Measurements from ENCODE around the gene FSTL4. TPM values are rescaled to one million over a fixed set of nuclear protein-coding genes. Genes with fewer than 3 reads are reported as not detected.

Gene FSTL4
- total and polyA plus RNA-seq, 2 of the 13 experiments (the other 11 are each of a cell fraction or from before 2014, with no cell fraction given), result 2.1 to 3.0 TPM

DNA sequence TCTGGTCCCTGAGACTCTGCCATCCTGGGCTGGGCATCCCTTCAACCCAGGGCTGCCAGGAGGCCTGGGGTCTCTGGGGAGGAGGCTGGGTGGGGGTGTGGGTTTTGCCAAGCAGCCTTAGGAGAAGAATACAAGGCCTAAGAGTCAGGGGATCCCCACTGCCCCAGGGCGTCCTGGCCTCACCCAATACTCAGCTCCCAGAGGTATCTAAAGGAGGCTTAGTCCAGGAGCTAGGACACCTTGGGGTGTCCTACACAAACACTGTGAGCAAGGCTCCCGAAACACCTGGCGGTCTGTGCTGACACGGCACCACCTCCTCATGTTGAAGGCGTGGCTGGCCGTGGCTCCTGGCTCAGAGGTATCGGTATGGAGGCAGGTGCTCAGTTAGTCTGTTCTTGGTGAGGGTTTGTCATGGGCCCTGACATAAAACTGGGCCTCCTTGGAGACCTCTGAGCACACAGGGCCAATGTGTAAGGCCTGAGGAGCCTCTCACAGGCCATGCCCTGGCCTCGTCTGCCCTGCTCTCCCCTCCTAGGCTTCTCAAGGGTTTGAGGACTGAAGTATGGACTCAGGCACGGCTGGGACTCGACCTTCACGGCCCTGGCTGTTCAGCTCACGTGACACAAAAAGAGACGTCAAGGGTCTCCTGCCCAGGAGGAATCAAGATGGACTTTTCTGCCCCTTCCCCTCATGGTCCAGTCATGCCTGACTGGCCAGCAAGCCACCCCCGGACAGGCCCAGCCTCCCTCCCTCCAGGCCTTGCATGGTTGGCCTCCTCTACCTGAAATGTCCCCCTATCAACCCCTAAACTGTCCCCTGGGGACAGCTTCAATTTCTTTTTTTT, 277.3 kb downstream of the FSTL4 start (continued):
- TF ChIP-seq XBP1 (CRISPR knock-in tag; IDR thresholded peaks at IDR 0.05), result no peak

DNA sequence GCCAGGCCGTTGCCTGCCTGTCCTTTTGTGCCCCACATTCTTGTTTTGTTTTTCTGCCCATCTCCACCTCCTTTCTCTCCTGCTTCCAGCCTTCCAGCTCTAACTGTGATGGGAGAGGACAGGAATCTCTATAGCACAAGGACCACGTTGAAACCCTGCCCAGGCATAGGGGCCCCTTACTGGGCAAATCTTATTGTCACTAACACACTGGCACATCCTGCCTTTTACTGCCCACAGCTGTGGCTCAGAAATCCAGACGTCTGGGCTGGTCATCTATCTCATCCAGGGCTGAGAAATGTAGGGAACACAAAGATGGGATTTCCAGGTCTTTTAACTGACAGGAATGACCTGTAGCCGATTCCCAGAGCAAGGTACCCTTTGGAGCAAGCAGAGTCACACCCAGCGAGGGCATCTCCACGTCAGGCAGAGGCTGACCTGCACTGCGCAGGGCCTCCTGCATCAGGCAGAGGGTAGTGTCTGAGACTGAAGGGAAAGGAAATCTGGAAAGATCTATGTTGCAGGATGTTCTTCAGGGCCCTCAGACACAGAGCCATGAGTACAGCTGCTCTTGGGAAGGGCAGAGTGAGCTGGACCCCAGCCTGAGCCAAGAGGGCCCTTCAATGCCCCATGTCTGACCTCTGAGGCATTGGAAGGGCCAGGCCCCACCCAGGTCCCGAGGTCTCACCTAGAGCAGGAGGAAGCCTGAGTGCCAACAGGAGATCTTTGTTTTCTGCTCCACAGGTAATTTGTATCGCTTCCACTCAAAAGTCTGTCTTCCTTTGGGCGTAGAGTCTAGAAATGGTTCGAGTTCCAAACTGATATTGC, 278.8 kb downstream of the FSTL4 start:
- POLR2A ChIA-PET, result no interaction called here
- in situ Hi-C loops (cut with HindIII; ENCODE audit: extremely low pct_ligation_motif_present, low pct_unique_long_range_greater_than_20kb), result no loop called here
- H3K36me3 ChIP-seq (replicated peaks in 1 of 2; ENCODE audit: control insufficient read depth in 1 of 2, insufficient read depth in 2 of 2, low read length in 2 of 2), result no peaks in the 10 kb centered on the region
- CTCF ChIA-PET (ENCODE audit: low intra/inter-chr PET ratio, low total read pairs), result no interaction called here
- no peak overlapping the region for H3K4me3 ChIP-seq (replicated peaks in 1 of 3; ENCODE audit: insufficient read depth in 1 of 3, low read depth in 2 of 3, low read length in 3 of 3)
- no peaks in the 10 kb centered on the region; the same call in 1 of the 2 replicates for H4K20me1 ChIP-seq (ENCODE audit: insufficient read depth, low read length)
- WGBS (ENCODE audit: low lambda C conversion rate), result 23% methylated on average over 8 of the region's 11 CpGs
- no peaks in the 10 kb centered on the region for H3K79me2 ChIP-seq (ENCODE audit: insufficient read depth, low read length)
- H3K27me3 ChIP-seq (ENCODE audit: control insufficient read depth in 1 of 2, insufficient read depth in 2 of 2, low read length in 2 of 2), result peaks cover 6 to 27% of the 10 kb centered on the region in 2 experiments
- intact Hi-C loops (cut with micrococcal nuclease; ENCODE audit: unreplicated experiment), result no loop called here
- BruUV-seq (replicated peaks), result no TSS peak
- H3K4me2 ChIP-seq (ENCODE audit: low read depth, low read length), result no peak overlapping the region
- no peaks in the 10 kb centered on the region for H3K4me1 ChIP-seq (ENCODE audit: insufficient read depth, low read length)
- TF ChIP-seq ZBTB38 (CRISPR knock-in tag; IDR thresholded peaks at IDR 0.05) (no peak), AGO2 (optimal IDR thresholded peaks at IDR 0.05; ENCODE audit: low read depth, low read length) (no peak), ATF7-NPFF (CRISPR knock-in tag; IDR thresholded peaks at IDR 0.05; ENCODE audit: low read depth) (no peak)
- TF ChIP-seq, protein P1, sequence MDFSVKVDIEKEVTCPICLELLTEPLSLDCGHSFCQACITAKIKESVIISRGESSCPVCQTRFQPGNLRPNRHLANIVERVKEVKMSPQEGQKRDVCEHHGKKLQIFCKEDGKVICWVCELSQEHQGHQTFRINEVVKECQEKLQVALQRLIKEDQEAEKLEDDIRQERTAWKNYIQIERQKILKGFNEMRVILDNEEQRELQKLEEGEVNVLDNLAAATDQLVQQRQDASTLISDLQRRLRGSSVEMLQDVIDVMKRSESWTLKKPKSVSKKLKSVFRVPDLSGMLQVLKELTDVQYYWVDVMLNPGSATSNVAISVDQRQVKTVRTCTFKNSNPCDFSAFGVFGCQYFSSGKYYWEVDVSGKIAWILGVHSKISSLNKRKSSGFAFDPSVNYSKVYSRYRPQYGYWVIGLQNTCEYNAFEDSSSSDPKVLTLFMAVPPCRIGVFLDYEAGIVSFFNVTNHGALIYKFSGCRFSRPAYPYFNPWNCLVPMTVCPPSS (IDR thresholded peaks at IDR 0.05), result no peak
- TF ChIP-seq, protein P2, sequence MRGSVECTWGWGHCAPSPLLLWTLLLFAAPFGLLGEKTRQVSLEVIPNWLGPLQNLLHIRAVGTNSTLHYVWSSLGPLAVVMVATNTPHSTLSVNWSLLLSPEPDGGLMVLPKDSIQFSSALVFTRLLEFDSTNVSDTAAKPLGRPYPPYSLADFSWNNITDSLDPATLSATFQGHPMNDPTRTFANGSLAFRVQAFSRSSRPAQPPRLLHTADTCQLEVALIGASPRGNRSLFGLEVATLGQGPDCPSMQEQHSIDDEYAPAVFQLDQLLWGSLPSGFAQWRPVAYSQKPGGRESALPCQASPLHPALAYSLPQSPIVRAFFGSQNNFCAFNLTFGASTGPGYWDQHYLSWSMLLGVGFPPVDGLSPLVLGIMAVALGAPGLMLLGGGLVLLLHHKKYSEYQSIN (CRISPR knock-in tag; IDR thresholded peaks at IDR 0.05; ENCODE audit: borderline replicate concordance), result no peak
- H3K9me3 ChIP-seq (ENCODE audit: low read length), result no peaks in the 10 kb centered on the region
- H3K27ac ChIP-seq (ENCODE audit: extremely low read length, insufficient read depth, low read length), result no peak overlapping the region
- H3K9ac ChIP-seq (ENCODE audit: insufficient read depth, low read depth, low read length), result no peak overlapping the region
- ATAC-seq (no peak), DNase-seq (ENCODE audit: low spot score) (no peak), FAIRE-seq (no peak)
- H2AFZ ChIP-seq (ENCODE audit: low read length), result no peak overlapping the region

Data from HepG2 (cell line).